Tibial nerve (tissue), 4 donors: Measurements from ENCODE around the gene PTPMT1.
"Not testable (repeated sequence)": the region's sequence is repeated elsewhere in the genome, so short reads cannot be mapped to it uniquely, and the experiment has no call there.

Experiments
- CTCF ChIP-seq, 5 experiments: fragments of 200-600 bp in 3 of 5; fragments of 450-650 bp in 2 of 5; sonication (generic) in 3 of 5; IDR thresholded peaks; one replicate each; pipeline ENCODE4 v1.5.1; 2016 to 2019; ENCODE audit warnings: antibody characterized with exemption in 5 of 5, mild to moderate bottlenecking in 3 of 5, moderate library complexity in 2 of 5
- EP300 ChIP-seq, 2 donors: sonication (generic); formaldehyde crosslinking; IDR thresholded peaks; one replicate each; pipeline ENCODE4 v1.6.1; 2017; ENCODE audit warnings: antibody characterized with exemption in 2 of 2, mild to moderate bottlenecking in 1 of 2
- POLR2A ChIP-seq, 2 donors: fragments of 450-650 bp; IDR thresholded peaks; one replicate each; pipeline ENCODE4 v1.6.1; 2017; ENCODE audit warnings: antibody characterized with exemption in 2 of 2, mild to moderate bottlenecking in 2 of 2, moderate library complexity in 2 of 2

GRCh38 chr11:47557004-47557403 is 8.4 kb upstream of the PTPMT1 start:
- not testable (repeated sequence) for TF ChIP-seq POLR2A, CTCF, EP300 (IDR thresholded peaks at IDR 0.05)
